Panc1 (cell line): ENCODE data around the gene BICRA. TPM values are rescaled to one million over a fixed set of nuclear protein-coding genes. Genes with fewer than 3 reads are reported as not detected.

Experiments used
- ATAC-seq: fragments of 200-7000 bp; cut with Tn5 transposase; 2 replicates; pipeline ENCODE4 v1.9.1; 2020; ENCODE audit warnings: mild to moderate bottlenecking, moderate library complexity
- BruUV-seq: library from RNA; stranded (reverse); fragments of 400-500 nt; replicated peaks from 2 replicates; lab custom pipeline; 2021; lab: Mats Ljungman, UMichigan
- CTCF ChIA-PET: fragments of 300-600 bp; sonication (Branson Sonifier 250); formaldehyde crosslinking; loops from one replicate; lab custom pipeline; 2022; ENCODE audit warnings: antibody characterized with exemption; lab: Charles Lee
- POLR2A ChIA-PET: fragments of 300-600 bp; sonication (Branson Sonifier 250); formaldehyde crosslinking; loops from one replicate; lab custom pipeline; 2022; ENCODE audit warnings: antibody characterized with exemption; lab: Charles Lee
- DNase-seq: peaks from one replicate; pipeline ENCODE4 v3.0.0-alpha.2; 2010; ENCODE audit warnings: low read depth, low spot score
- H3K27ac ChIP-seq: 2 replicates; pipeline ENCODE4 v1.5.1; 2011; ENCODE audit warnings: mild to moderate bottlenecking, low read length, inconsistent platforms
- H3K27me3 ChIP-seq: fragments of 200-500 bp; sonication (Bioruptor generic); 2 replicates; pipeline ENCODE4 v1.6.0; 2014; ENCODE audit warnings: low read length, inconsistent platforms; ENCODE audit not compliant: control insufficient read depth, insufficient read depth
- H3K36me3 ChIP-seq: fragments of 200-500 bp; sonication (Bioruptor generic); 2 replicates; pipeline ENCODE4 v1.5.1; 2014; ENCODE audit warnings: inconsistent platforms, mild to moderate bottlenecking, low read length, moderate library complexity; ENCODE audit not compliant: control insufficient read depth, insufficient read depth
- H3K4me1 ChIP-seq: 2 replicates; pipeline ENCODE4 v1.5.1; 2011; ENCODE audit warnings: inconsistent platforms, mild to moderate bottlenecking, low read length, moderate library complexity; ENCODE audit not compliant: control insufficient read depth, insufficient read depth
- H3K4me3 ChIP-seq, 2 experiments: 2 replicates each; pipeline ENCODE4 v1.5.1; 2011 to 2012; ENCODE audit warnings: low read depth in 2 of 2, low read length in 2 of 2, mild to moderate bottlenecking in 2 of 2, inconsistent platforms in 1 of 2, moderate library complexity in 1 of 2
- H3K9me3 ChIP-seq: fragments of 200-500 bp; sonication (Bioruptor generic); 2 replicates; pipeline ENCODE4 v1.5.1; 2014; ENCODE audit warnings: low read depth, mild to moderate bottlenecking, inconsistent platforms, low read length, moderate library complexity; ENCODE audit not compliant: control insufficient read depth, insufficient read depth
- CTCF ChIP-seq: fragments of 450-650 bp; IDR thresholded peaks from 2 replicates; pipeline ENCODE4 v1.5.1; 2017; ENCODE audit warnings: mild to moderate bottlenecking
- POLR2AphosphoS5 ChIP-seq: IDR thresholded peaks from 2 replicates; pipeline ENCODE4 v1.6.1; 2012; ENCODE audit warnings: mild to moderate bottlenecking, low read depth, low read length, moderate library complexity
- REST ChIP-seq, 2 experiments: IDR thresholded peaks; 2 replicates each; pipeline ENCODE4 v1.6.1; 2011 to 2012; ENCODE audit warnings: low read depth in 2 of 2, control low read depth in 1 of 2, low read length in 1 of 2, mild to moderate bottlenecking in 1 of 2, moderate library complexity in 1 of 2; ENCODE audit not compliant: insufficient read depth in 1 of 2
- SIN3A ChIP-seq: IDR thresholded peaks from 2 replicates; pipeline ENCODE4 v1.6.1; 2012; ENCODE audit warnings: low read depth, mild to moderate bottlenecking, low read length, moderate library complexity, borderline replicate concordance; ENCODE audit not compliant: insufficient read depth
- TCF7L2 ChIP-seq: IDR thresholded peaks from 2 replicates; pipeline ENCODE4 v1.6.1; 2011; ENCODE audit warnings: mild to moderate bottlenecking, low read depth, low read length, inconsistent platforms
- in situ Hi-C: cut with HindIII; loops from 2 replicates; pipeline ENCODE4 v1.10.0; 2016; ENCODE audit warnings: low sequenced_read_pairs, low pct_unique_long_range_greater_than_20kb
- intact Hi-C: fragments of 100-400 bp; cut with micrococcal nuclease; formaldehyde crosslinking; loops from one replicate; pipeline ENCODE4 v1.10.0; 2022; ENCODE audit not compliant: unreplicated experiment
- total RNA-seq: library from RNA; stranded (reverse); gene quantifications from one replicate; pipeline ENCODE4 v1.2.1, GENCODE V29; 2021; ENCODE audit not compliant: unreplicated experiment

The BICRA gene
- total RNA-seq, 1 experiment from 2014 or later = 13.7 TPM

- no TSS peak for BruUV-seq
- Histone ChIP-seq H3K27me3 (no peaks in the 10 kb centered on the region), H3K27ac (no peak overlapping the region), H3K36me3 (no peaks in the 10 kb centered on the region), H3K9me3 (no peaks in the 10 kb centered on the region), H3K4me3 (no peak overlapping the region), H3K4me1 (no peaks in the 10 kb centered on the region)
- intact Hi-C loops = no loop called here
- in situ Hi-C loops = no loop called here
- no peak for ATAC-seq
- ChIA-PET POLR2A (no interaction called here), CTCF (no interaction called here)
- DNase-seq = no peak
- TF ChIP-seq SIN3A = no peak
- no peak for TF ChIP-seq REST (IDR thresholded peaks at IDR 0.05; ENCODE audit: insufficient read depth in 1 of 2, low read depth in 2 of 2, low read length in 1 of 2)
- no peak for TF ChIP-seq POLR2AphosphoS5
- no peak for TF ChIP-seq CTCF
- no peak for TF ChIP-seq TCF7L2
Measured at GRCh38 chr19:47676811-47677210, 67.9 kb downstream of the BICRA start.

- no peaks in the 10 kb centered on the region for H3K36me3 ChIP-seq
- no peak for DNase-seq
- BruUV-seq = no TSS peak
- ChIA-PET POLR2A (no interaction called here), CTCF (interaction anchor here (0.7 kb wide), 1 partner anchor 8 kb away, joined by 4 read pairs; no protein-coding TSS in a partner anchor)
- ATAC-seq = no peak
- H3K4me3 ChIP-seq = no peak overlapping the region
- no peak overlapping the region for H3K27ac ChIP-seq
- in situ Hi-C loops = no loop called here
- intact Hi-C loops = no loop called here
- no peaks in the 10 kb centered on the region for H3K9me3 ChIP-seq
- no peaks in the 10 kb centered on the region for H3K4me1 ChIP-seq
- TF ChIP-seq REST (IDR thresholded peaks at IDR 0.05; ENCODE audit: insufficient read depth in 1 of 2, low read depth in 2 of 2, low read length in 1 of 2) = no peak
- TF ChIP-seq CTCF = no peak
- no peak for TF ChIP-seq SIN3A
- TF ChIP-seq TCF7L2 = no peak
- no peak for TF ChIP-seq POLR2AphosphoS5
- no peaks in the 10 kb centered on the region for H3K27me3 ChIP-seq
Measured at GRCh38 chr19:47679251-47679900, 70.4 kb downstream of the BICRA start.
